ENCODE data around the gene PRR23E. TPM values are rescaled to one million over a fixed set of nuclear protein-coding genes. Genes with fewer than 3 reads are reported as not detected.

Gene PRR23E
- total RNA-seq, 2 experiments from 2014 or later = not detected

DNA sequence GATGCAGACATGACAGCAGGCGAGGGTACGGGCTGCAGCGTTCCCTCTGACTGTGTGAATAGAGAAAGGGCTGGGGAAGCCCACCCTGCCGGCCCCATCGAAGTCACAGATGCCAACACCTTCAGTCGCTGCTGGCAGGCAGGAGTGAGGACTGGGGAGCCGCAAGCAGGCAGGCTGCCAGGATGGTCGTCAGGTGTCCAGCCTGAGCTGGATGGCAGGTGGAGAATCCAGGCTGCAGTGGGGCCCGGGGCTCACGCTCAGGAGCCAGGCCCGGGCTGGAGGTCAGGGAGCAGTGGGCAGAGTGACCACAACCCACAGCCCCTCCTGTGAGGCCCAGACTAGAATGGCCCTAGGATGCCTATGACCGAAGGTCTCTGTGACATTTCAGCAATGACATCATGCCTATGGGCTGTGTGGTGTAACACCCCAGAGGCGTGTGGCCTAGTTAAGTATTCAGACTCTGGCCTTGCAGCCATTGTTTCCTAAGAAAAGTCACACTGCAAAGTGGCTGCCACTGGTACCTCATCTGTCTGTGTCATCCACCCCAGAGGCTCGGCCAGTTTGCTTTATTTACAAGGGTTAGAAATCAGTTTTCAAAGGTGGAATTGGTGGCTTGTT, 15.7 kb downstream of the PRR23E start:
- no peak for DNase-seq
- H3K4me1 Mint-ChIP-seq = no peaks in the 10 kb centered on the region
- no peaks in the 10 kb centered on the region for H3K36me3 Mint-ChIP-seq
- H3K4me3 Mint-ChIP-seq = no peak overlapping the region
- peaks cover 7% of the 10 kb centered on the region for H3K27me3 Mint-ChIP-seq
- no peaks in the 10 kb centered on the region for H3K9me3 Mint-ChIP-seq
- no peak overlapping the region for H3K27ac Mint-ChIP-seq

DNA sequence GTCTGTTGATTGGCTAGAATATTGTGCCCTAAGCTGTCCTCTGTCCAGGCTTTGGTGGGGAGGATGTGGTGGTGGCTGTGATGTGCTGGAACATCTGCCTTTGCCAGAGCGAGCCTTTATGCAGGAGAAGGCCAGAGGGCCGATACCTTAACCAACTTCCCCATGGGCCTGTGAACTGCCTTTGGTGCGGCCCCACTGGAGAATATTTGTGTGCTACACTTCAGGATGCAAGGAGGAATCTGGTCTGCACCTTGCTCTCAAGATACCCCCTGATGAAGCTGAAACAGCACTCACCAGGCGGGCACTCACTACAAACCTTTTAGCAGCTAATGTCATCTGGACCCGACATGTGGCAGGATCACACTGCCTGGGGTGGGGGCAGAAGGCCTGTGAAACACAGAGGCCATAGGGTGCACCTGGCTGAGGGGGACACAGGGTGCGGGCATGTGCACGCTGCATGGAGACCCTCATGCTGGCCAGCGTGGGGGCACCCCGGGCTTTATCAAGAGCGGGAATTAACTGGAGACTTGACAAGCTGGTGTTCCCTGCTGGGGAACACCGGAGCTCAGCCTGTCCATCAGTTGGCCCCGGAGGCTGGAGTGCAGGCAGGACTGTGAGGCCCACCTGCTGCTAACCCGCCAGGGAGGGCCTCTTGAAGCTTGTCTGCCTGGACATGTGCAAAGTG, 16.4 kb downstream of the PRR23E start:
- Mint-ChIP-seq H3K9me3 (no peaks in the 10 kb centered on the region), H3K36me3 (no peaks in the 10 kb centered on the region), H3K4me3 (no peak overlapping the region), H3K27me3 (peaks cover 7% of the 10 kb centered on the region), H3K4me1 (no peaks in the 10 kb centered on the region), H3K27ac (no peak overlapping the region)
- DNase-seq = no peak

DNA sequence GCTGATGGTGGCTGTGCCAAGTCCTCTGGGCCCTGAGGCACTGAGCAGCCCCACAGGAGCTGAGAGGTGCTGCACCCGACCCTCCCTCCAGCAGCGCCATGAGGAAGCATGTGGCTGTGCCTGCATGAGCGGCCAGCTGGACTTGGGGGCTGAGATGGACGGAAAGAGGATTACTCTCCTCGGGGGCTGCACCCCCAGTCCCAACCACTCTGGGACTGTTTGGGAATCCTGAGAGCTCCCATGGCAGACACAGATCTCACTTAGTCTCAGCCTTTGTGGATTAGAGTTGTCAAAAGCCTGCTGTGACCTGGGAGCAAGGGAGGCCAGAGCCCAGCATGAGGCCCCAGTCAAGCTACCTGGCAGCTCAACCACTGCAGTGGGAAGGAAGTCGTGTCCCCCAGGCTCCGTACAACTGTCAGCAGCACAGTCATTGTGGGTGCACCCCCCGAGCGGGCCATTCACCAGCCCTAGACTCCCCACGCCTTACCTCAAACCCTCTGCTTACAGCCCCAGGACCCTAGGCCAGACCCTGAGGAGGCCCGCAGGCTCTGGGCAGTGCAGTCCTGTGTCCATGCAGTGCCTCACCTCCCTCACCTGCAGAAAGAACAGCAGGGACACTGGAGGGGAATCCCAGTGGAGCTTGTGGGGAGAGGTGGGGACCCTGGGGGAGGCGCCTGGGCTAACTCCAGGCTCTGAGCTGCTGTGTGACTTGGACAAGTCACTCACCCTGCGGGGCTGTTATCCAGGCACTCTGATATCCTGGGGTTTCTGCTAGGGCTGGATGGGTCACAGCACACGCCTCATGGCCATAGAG, 17.1 kb downstream of the PRR23E start:
- DNase-seq = no peak
- Mint-ChIP-seq H3K4me1 (no peaks in the 10 kb centered on the region), H3K36me3 (no peaks in the 10 kb centered on the region), H3K27me3 (peaks cover 7% of the 10 kb centered on the region), H3K27ac (no peak overlapping the region), H3K4me3 (no peak overlapping the region), H3K9me3 (no peaks in the 10 kb centered on the region)

DNA sequence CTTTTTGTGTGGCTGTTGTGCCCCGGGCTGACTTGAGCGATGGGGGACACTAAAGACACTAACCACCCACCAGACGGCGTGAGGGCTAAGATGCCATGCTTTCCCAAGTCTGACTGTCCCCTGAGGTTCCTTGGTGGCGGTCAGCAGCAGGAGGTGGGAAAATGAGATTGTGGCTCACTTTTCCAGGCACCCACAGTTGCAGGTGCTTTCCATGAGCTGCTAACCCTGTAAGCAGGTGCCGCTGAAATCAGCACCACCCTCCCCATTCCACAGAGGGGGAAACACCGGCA, 17.7 kb downstream of the PRR23E start:
- H3K4me1 Mint-ChIP-seq = peaks cover 2% of the 10 kb centered on the region
- H3K9me3 Mint-ChIP-seq = no peaks in the 10 kb centered on the region
- no peak overlapping the region for H3K4me3 Mint-ChIP-seq
- no peak overlapping the region for H3K27ac Mint-ChIP-seq
- DNase-seq = no peak
- H3K36me3 Mint-ChIP-seq = no peaks in the 10 kb centered on the region
- H3K27me3 Mint-ChIP-seq = peaks cover 7% of the 10 kb centered on the region

DNA sequence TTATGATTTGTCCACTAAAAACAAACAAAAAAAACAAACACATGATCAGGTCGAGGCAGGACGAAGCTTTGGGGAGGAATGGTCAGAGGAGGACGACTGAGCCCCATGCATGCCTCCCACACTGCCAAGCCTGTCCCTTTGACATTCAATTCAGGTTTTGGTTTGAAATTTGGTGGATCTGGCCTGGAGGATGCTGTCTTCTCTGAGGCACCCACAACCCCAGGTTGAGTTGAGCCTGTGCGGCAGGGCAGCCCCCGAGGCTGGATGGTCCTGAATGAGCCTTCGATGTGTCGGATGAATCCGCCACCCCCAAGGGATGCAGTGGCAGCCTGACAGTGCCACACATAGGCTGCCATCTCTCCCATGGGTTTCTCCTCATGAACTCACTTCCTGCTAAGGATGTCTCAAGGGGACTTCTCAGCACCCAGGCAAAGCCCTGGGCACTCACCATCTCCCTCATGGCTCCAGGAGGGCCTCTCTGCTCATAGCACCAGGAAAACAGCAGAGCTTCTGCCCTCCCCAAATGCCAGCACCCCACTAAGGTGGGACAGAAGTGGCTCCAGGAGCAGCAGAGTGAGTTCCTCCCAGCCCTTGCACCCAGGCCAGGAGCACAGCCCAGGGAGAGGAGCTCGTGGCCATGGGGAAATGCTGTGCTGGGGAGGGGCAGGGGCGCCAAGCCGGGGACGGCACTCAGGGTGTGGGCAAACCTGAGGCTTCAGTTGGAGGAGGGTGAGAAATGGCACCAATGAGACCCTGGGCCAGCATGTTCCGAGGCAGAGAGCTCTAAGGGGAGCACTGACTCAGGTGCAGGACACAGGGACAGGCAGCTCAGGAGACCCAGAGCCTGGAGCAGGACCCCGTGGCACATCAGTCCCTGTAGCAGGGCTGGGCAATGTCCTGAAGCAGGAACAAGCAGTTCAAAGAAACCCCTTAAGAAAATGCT, 18.5 kb downstream of the PRR23E start:
- peaks cover 7% of the 10 kb centered on the region for H3K27me3 Mint-ChIP-seq
- H3K4me1 Mint-ChIP-seq = peaks cover 2% of the 10 kb centered on the region
- H3K36me3 Mint-ChIP-seq = no peaks in the 10 kb centered on the region
- DNase-seq = no peak
- no peaks in the 10 kb centered on the region for H3K9me3 Mint-ChIP-seq
- H3K4me3 Mint-ChIP-seq = no peak overlapping the region
- no peak overlapping the region for H3K27ac Mint-ChIP-seq

DNA sequence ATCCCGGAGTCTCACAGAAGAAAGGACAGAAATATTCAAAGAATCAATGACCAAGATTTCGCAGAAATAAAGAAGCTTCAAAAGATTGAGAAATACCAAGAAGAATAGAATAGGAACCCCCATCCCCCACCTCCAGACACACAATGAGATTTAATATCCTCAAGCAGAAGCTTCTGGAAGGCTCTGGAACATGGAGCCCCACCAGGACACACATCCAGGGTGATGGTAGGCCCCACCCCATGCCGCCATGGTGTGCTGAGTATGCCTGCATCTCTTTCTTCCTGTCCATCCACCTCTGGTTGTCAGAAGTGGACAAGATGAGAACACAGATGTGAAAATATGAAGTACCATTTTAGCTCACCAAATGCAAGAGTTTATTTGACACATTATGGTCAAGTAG, 19.3 kb downstream of the PRR23E start:
- Mint-ChIP-seq H3K27ac (no peak overlapping the region), H3K27me3 (peaks cover 7% of the 10 kb centered on the region), H3K9me3 (no peaks in the 10 kb centered on the region), H3K4me1 (peaks cover 2% of the 10 kb centered on the region), H3K4me3 (no peak overlapping the region), H3K36me3 (no peaks in the 10 kb centered on the region)
- no peak for DNase-seq

DNA sequence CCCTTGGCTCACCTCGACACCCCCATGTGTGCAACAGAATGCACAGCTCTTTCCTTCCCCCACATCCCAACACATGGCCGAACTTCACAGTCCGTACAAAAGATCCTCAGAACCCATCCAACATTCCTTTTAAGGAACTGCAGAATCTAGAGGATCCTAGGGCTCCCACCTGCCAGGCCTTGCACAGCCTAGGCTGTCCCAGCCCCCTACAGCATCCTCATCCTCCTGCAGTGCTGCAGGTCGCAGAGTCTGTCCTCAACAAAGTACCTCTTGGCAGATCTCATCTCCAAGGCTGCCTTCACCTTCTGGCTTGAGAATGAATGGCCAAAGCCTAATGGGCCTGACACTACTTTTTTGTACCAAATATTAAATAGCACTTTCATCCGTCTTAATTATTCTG, 19.8 kb downstream of the PRR23E start:
- no peak overlapping the region for H3K27ac Mint-ChIP-seq
- no peak for DNase-seq
- peaks cover 7% of the 10 kb centered on the region for H3K27me3 Mint-ChIP-seq
- H3K36me3 Mint-ChIP-seq = no peaks in the 10 kb centered on the region
- H3K4me1 Mint-ChIP-seq = peaks cover 2% of the 10 kb centered on the region
- H3K4me3 Mint-ChIP-seq = no peak overlapping the region
- H3K9me3 Mint-ChIP-seq = no peaks in the 10 kb centered on the region

DNA sequence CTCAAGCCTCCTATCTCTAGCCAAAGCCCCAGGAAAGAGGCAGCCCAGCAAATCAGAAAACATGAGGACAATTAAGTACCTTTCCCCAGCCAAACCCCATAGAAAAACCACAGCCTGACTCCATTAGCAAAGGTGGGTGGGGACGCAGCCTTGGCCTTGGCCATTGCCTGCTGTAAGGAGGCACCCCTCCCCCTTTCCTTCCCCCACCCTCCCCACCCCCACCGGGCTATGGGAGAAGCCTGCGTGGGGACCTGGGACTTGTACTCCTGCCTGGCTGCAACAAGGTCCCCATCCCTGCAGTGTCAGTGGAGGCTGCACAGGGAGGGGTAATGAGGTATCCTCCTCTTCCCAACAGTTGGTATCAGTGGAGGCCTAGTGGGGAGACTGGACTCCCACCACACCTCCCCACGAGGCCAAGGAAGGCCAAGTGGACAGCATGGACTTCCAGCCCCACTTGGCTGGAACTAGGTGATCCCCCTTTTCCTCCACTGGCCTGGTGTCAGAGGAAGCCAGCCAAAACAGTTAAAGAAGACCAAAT, 20.5 kb downstream of the PRR23E start:
- no peak for DNase-seq
- Mint-ChIP-seq H3K27me3 (peaks cover 7% of the 10 kb centered on the region), H3K27ac (no peak overlapping the region), H3K4me1 (peaks cover 2% of the 10 kb centered on the region), H3K9me3 (no peaks in the 10 kb centered on the region), H3K36me3 (no peaks in the 10 kb centered on the region), H3K4me3 (no peak overlapping the region)

DNA sequence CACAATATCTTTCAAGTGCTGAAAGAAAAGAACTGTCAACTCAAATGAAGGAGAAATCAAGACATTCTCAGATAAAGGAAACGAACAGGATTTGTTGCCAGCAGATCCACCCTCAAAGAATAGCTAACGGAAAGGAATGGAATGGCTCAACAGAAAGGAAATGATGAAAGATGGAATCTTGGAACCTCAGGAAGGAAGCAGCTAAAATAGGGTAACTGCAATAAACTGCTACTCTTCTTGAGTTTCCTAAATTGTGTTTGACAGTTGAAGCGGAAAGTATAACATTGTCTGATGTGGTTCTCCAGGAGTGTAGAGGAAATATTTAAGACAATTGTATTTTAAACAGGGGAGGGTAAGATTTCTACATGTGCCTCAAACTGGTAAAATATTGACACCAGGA, 22.0 kb downstream of the PRR23E start:
- peaks cover 7% of the 10 kb centered on the region for H3K27me3 Mint-ChIP-seq
- H3K4me3 Mint-ChIP-seq = no peak overlapping the region
- H3K36me3 Mint-ChIP-seq = no peaks in the 10 kb centered on the region
- H3K27ac Mint-ChIP-seq = no peak overlapping the region
- DNase-seq = no peak
- no peaks in the 10 kb centered on the region for H3K9me3 Mint-ChIP-seq
- peaks cover 2% of the 10 kb centered on the region for H3K4me1 Mint-ChIP-seq

DNA sequence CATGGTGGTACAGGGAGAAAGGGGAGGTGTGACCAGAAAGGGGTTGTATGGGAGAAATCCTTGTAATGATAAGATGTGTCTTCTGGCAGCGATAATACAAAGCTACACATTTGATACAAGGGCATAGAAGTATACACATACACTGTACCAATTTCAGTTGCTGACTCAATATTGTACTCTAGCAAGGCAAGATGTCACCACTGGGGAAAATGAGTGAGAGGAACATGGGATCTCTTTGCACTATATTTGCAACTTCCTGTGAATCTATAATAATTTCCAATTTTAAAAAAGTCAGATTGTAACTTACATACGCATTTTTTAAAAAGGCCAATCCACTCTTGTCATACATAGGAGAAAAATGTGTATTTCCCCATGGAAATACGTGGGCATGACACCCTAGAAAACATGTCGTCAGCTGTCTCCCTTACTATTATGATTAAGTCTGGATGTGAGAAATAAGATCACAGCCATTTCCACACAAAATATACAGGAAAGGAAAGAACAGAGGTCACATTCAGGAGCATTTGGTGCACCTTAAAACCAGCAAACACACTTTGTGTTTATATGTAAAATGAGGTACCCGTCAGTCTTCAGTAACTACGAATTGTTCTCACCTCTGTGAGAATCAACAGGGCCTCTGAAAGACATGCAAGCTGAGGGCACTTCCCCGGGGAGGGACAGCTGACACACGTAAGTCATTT, 22.9 kb downstream of the PRR23E start:
- Mint-ChIP-seq H3K36me3 (no peaks in the 10 kb centered on the region), H3K27me3 (peaks cover 7% of the 10 kb centered on the region), H3K4me3 (no peak overlapping the region), H3K4me1 (peaks cover 2% of the 10 kb centered on the region), H3K27ac (no peak overlapping the region), H3K9me3 (no peaks in the 10 kb centered on the region)
- DNase-seq = no peak

DNA sequence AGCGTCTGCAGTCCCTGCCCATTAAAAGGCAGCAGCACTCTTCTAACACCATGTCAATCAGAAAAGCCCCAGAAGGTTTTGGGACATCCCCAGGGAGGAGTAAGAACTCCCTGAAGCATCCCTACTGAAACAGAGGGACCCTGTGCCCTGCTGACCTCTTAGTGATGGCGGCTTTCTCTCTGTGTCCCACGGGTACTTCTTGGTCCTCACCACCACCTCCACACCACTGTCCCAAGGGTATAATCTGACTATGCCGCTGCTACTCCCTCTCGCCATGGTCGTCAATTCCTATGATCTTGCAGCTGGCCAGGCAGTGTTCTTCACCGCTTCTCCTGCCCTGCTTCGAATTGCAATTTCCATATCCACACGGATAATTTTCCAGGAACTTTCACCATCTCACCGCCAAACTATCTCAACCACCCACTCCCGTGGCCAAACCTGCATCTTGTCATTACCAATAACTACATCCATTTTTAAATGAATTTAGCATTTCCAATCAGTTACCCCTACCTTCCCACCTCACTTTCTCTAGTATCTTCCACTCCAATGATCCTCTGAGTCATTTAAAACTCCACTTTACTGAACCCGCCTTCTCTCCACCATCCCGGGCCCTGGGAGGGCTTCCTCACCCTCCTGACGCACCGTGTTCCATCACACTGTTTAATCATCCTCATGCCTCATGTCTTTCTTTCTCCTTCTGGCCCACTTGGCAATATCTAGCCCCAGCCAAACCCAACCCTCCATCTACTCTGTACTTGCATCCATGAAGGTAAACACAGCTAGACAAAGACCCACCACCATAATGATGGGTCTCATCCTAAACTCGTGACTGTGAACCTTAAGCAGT, 23.7 kb downstream of the PRR23E start:
- Mint-ChIP-seq H3K27me3 (peaks cover 7% of the 10 kb centered on the region), H3K9me3 (no peaks in the 10 kb centered on the region)

DNA sequence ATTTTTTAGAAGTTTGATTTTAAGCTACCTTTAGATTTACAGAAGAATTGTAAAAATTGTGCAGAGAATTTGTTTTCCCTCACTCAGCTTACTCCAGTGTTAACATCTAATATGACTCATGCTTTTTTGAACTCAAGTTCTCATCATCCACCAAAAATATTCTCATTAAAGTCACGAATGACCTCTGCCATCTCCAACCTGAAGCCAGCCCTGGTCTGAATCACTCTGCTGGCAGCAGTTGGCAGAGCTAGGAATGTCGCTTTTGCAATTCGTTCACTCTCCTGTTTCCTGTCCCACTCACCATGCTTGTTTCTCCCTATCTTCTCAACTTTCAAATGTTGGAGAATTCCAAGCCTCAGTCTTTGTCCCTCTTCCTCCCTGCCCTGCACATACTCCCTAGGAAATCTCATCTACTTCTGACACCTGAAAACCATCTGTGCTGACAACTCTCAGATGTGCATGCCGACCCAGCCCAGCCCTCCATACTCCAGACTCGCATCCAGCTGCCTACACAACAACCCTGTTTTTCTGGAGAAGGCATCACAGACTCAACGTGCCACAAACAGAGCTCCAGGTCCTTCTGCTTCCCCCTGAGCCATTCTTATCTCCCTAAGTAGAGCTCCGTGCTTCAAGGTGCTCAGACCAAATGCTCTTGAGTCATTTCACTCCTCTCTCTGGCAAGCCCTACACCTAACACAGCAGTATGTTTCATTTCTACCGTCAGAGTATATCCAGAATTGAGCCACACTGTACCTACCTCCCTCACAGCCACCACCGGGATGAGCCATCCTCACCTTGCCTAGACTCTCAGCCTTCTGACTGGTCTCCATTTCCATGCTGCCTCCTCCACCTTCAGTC, 24.9 kb downstream of the PRR23E start:
- Mint-ChIP-seq H3K27me3 (peaks cover 4% of the 10 kb centered on the region), H3K27ac (no peak overlapping the region), H3K9me3 (no peaks in the 10 kb centered on the region), H3K36me3 (no peaks in the 10 kb centered on the region), H3K4me3 (no peak overlapping the region), H3K4me1 (peaks cover 2% of the 10 kb centered on the region)
- DNase-seq = no peak

More for the DNA sequence above, 23.7 kb downstream of the PRR23E start:
- Mint-ChIP-seq H3K4me1 (peaks cover 2% of the 10 kb centered on the region), H3K4me3 (no peak overlapping the region), H3K36me3 (no peaks in the 10 kb centered on the region), H3K27ac (no peak overlapping the region)
- no peak for DNase-seq

DNA sequence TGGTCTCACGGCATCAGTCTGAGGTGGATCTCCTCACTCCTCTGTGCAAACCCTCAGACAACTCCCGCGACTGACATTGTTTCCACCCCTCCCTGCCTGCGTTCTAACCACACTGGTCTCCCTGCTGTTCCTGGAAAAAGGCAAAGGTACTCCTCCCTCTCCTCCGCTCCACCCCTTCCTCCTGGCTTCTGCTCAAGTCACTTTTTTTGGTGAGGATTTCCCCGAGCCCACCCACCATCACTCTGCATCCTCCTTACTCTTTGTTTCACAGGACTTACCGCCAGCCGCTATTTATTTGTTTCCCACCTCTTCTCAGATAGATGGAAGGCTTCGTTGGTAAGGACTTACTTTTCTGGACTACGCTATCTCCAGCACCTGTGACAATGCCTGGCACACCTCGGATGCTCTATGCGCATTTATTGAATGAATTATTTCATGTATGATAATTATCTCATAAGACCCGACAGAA, 25.6 kb downstream of the PRR23E start:
- Mint-ChIP-seq H3K27me3 (no peaks in the 10 kb centered on the region), H3K36me3 (no peaks in the 10 kb centered on the region), H3K4me3 (no peak overlapping the region), H3K27ac (no peak overlapping the region), H3K4me1 (peaks cover 2% of the 10 kb centered on the region), H3K9me3 (no peaks in the 10 kb centered on the region)
- no peak for DNase-seq

Data from activated naive CD8-positive, alpha-beta T cell treated with anti-CD3 and anti-CD28 coated beads for 36 hours (primary cell).